ENCODE data around the gene ODR4. TPM values are rescaled to one million over a fixed set of nuclear protein-coding genes. Genes with fewer than 3 reads are reported as not detected.
"Not testable (repeated sequence)": the region's sequence is repeated elsewhere in the genome, so short reads cannot be mapped to it uniquely, and the experiment has no call there.

Gene ODR4
- total RNA-seq (2014; rRNA removed; shearing (Covaris generic)), result 16.5 and 20.4 TPM in 2 replicates

- peak; percentile 100 for DNase-seq (ENCODE audit: low spot score)
These were observed at the start of gene ODR4, which contains the start of gene TPR for GRCh38 chr1:186375152-186375928. ODR4 (plus strand) TSS chr1:186375838; CDS start chr1:186379786, 3,948 bp downstream. TPR (minus strand) TSS chr1:186375253; CDS start chr1:186375028, 225 bp downstream.

GRCh38 chr1:186326009-186326408, 49.6 kb upstream of the ODR4 start:
- DNase-seq (ENCODE audit: low spot score), result no peak

DNA sequence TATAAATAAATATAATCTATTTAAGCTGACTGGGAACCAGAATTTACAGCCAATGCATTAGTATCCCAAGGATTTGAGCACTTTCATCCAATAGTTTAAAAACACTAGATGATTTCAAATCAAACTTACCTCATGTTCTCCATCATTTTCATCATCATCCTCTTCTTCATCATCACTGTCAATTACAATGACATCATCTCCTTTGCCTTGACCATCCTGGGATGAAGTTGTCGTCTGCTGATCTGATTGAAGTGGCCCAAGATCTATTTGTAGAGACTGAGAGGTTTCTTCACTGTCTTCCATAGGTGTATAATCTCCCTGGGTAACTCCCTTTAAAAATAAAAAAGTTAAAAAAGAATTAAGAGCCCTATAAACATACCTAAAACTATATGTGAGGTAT, 48.3 kb upstream of the ODR4 start:
- no peak for DNase-seq (ENCODE audit: low spot score)

- DNase-seq (ENCODE audit: low spot score), result no peak
These were observed 44.9 kb upstream of the ODR4 start for GRCh38 chr1:186330758-186331157.

DNA sequence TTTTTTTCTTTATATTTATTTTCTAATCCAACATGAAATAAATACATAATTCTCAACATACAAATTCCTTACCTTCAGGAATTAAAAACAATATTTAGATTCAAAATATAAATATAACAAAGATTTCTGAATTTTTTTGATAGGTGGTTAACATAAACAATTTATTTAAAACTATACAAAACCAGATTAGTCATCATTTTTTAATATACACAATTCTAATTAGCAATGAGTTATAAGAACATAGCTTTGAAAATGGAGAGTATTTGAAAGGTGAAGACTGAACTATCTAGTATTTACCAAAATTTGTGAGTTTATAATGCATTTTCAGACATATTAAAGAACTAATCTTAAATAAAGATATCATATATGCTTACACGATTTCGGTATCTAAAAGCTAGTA, 38.1 kb upstream of the ODR4 start:
- no peak for DNase-seq (ENCODE audit: low spot score)

DNA sequence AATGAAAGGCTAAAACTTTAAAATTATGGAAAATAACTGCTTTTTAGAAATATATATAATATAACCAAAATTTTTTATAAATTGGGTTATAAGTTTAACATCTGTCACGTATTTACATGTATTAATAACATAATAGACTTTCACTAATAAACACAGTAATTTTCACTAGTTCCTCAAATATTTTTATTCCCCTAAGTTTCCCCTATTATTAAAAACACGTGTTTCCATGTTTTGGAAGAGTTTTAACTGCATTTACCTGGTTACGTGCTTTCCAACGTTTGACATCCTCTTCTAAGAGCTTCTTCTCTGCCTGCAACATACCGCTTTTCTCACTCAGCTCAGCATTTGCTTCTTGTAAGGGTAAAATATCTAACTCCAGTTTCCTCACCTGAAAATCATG, 34.9 kb upstream of the ODR4 start:
- DNase-seq (ENCODE audit: low spot score), result no peak

GRCh38 chr1:186347837-186348691, 27.6 kb upstream of the ODR4 start:
- DNase-seq (ENCODE audit: low spot score), result not testable (repeated sequence)

DNA sequence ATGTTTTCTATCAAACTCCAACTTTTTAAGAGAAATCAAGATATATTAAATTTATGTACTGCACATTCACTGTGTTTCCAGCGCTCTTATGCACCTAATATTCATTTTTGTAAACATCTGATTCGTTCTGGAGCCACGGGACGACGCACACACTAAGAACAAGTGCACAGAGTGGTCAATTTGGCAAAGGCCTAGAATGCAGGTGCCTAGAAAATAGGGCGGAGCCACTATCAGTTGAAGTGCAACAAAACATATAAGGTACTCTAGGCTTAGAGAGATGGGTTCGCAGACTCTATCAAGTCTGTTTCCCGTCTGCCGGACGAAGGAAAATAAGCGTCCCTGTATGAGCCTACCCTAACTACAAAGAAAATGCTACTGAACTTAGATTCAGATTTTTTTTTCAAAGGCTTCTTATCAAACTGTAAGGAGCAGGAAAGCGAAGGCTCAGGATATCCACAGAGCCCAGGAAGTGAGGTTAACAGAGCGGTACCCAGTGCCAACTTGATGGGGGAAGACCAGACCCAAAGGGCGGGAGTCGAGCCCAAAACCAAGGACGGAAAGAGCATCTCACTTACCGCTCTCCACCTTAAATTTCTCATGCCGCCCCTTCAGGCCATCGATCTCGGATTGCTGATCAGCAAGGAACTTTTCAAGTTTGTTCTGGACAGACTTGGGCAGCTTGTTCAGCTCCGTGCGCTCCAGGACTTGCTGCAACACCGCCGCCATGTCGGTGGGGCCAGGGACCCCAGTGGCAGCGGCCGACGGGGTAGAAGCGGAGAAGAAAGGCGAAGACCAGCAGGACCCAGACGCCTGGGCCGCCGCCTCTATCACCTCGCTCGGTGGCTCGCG, 1.1 kb upstream of the ODR4 start:
- DNase-seq (ENCODE audit: low spot score), result peak; percentile 69

DNA sequence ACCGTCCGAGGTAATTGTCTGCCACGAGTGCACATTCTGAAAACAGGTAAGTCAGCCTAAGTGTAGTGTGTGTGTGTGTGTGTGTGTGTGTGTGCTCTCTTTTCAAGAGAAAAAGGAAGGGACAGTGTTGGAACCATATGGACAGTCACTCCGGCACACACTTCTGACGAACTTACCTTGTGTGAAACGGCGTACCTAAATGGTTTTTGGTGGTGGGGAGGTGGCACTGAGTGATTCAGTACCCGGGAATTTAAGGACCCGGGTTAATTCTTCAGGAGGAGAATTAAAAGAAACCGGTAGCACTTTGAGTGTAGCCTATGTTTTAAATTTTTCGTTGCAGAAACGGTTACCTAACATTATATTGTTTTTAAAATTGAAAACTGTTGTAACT, 286 bp downstream of the ODR4 start:
- DNase-seq (ENCODE audit: low spot score), result no peak

DNA sequence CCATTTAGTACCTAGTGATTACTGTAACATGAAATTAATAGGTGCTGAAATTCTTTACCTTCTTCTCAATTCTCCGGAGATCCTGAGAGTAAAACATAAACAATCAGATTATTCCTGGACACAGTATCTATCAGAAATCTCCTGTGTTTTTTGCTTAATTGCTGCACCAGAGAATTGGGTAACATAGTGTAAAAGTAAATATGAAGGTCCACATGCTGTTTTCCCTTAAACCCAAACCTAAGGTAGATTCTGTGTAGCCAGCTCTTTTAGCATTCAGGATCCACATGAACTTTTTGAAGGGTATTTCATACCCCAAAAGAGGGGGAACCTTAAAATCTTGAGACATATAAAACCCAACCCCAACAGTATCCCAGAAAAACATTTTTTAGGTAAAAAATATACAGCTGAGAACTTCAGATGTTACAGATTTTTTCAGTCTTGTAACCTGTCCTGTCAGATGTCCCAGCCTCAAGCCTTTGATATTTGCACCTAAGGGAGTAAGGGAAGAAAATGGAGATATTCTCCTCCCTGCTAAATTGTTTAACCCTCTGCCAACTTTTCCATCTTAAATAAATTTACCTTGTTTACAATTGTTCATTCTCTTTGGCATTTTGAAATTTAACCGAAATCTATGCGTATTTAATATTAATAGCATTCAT, 11.2 kb downstream of the ODR4 start:
- DNase-seq (ENCODE audit: low spot score), result no peak

DNA sequence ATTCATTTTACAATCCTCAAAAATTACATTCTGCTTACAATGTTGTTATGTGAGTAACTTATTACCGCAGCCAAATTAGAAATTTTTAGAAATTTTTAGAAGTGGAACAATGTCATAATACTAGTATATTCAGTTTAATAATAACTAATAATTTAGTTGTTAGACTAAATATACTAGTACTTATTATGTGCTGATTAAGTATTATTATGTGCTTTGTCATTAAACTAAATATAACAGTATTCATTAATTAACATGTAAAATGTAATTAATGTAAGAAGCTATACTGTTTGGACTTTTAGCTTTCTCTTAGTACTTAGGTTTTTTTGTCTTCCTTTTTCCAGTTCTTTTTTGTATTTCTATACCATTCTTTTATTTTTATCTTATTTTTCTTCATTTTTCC, 15.3 kb downstream of the ODR4 start:
- no peak for DNase-seq (ENCODE audit: low spot score)

DNA sequence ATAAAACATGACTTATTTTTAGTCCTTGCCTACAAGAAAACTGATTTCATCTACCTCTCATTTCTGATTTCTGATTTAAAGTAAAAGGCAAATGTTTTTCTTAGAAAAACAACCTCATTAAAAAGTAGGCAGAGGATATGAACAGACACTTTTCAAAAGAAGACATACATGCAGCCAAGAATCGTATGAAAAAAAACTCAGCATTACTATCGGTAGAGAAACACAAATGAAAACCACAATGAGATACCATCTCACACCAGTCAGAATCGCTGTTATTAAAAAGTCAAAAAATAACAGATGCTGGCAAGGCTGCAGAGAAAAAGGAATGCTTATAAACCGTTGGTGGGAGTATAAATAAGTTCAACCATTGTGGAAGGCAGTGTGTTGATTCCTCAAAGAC, 16.2 kb downstream of the ODR4 start:
- DNase-seq (ENCODE audit: low spot score), result no peak

- DNase-seq (ENCODE audit: low spot score), result not testable (repeated sequence)
These were observed 17.1 kb downstream of the ODR4 start for GRCh38 chr1:186392711-186393110.

GRCh38 chr1:186401446-186401845, 25.8 kb downstream of the ODR4 start:
- not testable (repeated sequence) for DNase-seq (ENCODE audit: low spot score)

DNA sequence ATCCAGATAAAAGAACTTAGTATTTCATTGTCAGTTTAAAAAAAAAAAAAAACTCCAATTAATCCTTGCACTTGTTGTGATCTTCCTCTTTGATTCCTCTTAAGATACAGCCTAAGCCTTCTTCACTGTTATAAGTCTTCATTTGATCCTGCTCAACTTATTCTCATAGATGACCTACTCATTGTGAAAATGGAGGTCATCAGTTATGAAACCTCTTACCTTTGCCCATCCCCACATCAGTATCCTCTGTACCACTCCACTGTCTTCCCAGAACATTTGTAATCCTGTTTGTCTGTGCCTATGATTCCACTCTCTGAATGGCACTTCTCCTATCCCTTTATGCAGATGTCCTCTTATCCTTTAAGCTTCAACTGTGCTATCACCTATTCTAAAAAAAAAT, 28.0 kb downstream of the ODR4 start:
- DNase-seq (ENCODE audit: low spot score), result no peak

GRCh38 chr1:186404454-186405051, 28.9 kb downstream of the ODR4 start:
- DNase-seq (ENCODE audit: low spot score), result peak; percentile 66

- DNase-seq (ENCODE audit: low spot score), result no peak
These were observed 33.5 kb downstream of the ODR4 start for GRCh38 chr1:186409091-186409490.

- DNase-seq (ENCODE audit: low spot score), result no peak
These were observed 37.7 kb downstream of the ODR4 start for GRCh38 chr1:186413319-186413718.

GRCh38 chr1:186418503-186418902, 42.9 kb downstream of the ODR4 start:
- no peak for DNase-seq (ENCODE audit: low spot score)

DNA sequence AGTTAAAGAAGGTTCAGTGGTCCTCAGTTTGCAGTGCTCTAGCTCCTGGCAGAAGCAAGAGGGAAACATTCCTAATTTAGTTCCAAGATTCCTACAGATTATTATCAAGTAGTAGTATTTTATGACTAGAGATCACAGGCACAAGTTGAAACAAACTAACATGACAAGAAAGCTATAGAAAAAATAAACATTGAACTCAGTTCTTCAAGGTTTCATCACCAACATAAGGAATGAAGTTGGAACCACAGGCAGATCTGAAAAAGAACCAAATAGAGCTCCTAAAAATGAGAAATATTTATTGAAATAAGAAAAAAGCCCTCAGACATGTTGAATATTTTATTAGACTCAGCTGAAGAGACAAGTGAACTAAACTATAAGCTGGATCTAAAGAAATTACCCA, 44.7 kb downstream of the ODR4 start:
- DNase-seq (ENCODE audit: low spot score), result no peak

DNA sequence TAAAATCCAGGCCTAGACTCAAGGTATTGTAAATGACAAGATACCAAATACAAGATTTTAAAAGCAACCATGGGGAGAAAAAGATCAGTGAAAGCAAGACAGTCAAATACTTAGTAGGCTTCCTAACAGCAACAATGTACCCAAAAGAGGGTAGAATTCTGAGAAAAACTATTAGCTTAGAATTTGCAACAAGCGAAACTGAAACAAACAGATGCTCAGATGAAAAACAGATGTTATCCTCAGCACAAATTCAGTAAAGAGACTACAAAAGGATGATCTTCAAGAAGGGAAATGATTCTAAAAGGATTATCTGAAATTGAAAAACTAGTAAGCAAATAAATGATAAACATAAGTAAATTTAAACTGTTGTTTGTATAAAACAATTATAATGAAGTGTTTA, 45.3 kb downstream of the ODR4 start:
- no peak for DNase-seq (ENCODE audit: low spot score)

Data from A172 (cell line).